GM18517 (cell line): ENCODE data around the gene IFIT1B.
"Not testable (repeated sequence)": the region's sequence is repeated elsewhere in the genome, so short reads cannot be mapped to it uniquely, and the experiment has no call there.

Experiments
- ATAC-seq: cut with Tn5 transposase; IDR thresholded peaks from one replicate; pipeline ENCODE4 v1.9.1; 2021; ENCODE audit warnings: mild to moderate bottlenecking, moderate library complexity; ENCODE audit not compliant: unreplicated experiment

The IFIT1B gene

GRCh38 chr10:89373916-89374711, 3.7 kb upstream of the IFIT1B start:
- no peak for ATAC-seq

DNA sequence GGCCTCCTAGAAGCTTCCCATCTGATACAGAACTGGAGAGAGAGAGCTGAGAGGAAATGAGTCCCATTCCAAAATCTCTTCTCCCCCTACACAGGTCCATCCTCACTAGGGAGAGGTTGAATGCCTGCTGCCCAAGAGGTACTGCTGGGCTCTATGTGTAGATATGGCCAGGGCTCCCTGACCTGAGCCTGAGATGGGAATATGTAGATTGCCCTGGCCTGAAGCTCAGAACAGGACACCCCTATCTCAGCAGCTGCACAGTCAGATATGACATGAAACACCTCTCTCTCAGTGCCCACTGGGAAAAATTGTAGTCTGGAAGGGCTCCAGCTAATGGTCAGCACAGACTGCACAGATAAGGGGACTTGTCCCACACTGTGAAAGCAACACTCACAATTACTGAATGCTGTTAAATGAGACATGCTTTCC, 3.1 kb upstream of the IFIT1B start:
- ATAC-seq: no peak

DNA sequence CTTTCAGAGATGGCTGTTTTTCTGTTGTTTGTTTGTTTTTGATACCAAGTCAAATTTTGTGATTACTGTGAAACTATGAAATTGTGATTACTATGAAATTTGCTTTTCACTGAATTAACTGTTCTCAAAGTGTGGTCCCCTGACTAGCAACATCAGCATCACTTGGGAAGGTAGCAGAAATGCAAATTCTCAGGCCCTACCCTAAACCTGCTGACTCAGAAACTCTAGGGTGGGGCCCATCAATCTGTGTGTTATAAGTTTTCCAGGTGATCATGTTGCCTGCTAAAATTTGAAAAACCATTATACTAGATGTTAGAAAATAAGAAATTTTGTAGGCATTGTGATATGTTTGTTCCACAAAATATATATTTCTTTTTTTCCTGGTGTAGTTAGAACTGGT, 1.2 kb downstream of the IFIT1B start:
- no peak for ATAC-seq

GRCh38 chr10:89382757-89383156, 4.9 kb downstream of the IFIT1B start:
- no peak for ATAC-seq

DNA sequence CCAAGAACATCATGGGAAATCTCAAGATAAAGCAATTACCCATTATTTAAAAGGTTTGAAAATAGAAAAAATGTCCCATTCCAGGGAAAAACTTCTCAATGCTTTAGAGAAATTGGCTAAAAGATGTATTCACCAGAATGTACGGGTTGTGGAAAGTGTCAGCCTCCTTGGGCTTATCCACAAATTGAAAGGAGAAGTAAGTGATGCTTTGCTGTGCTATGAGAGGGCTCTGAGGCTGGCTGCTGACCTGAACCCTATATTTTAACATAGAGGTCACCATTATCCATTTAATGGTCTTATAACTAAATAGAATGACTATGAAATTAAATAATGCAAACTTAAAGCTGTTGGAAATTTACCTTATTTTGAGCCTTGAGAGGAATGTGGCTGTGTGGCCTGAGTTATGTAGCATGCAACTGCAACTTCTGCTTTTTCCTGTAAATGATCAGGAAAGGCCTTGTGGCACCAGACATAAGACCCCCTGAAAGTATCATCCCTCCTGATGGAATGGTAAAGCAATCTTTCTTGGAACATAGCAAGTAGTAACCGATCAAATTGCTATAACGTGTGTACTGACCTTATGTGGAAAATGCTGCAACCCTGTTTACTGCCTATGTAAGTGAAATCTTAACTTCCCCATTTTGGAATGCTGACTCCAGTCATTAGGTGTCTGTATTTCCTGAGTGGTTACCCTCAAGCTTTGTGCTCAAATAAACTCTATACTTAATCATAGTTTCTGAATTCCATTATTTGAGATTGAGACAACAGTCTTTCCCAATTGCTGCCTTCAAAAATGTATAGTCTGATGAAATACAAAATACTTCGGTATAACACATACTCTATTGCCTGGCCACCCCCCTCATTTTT, 6.9 kb downstream of the IFIT1B start:
- no peak for ATAC-seq

DNA sequence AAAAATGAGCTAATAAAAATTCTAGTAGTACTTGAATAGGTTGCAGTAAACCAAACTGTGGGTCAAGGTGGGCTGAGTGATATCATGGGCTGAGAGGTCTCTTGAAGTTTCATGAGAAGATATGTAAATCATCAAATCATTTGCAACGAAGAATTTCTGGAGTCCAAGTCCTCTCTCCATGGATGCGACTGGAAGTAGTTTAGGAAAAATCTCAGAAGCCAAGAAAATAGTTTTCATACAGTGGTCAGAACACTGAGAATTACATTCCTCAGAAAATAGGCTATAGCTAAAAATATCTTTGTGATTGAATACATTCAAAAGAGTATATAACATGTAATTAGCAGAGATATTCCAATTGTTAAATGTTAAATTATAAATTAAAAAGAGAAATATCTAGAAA, 10.9 kb downstream of the IFIT1B start:
- ATAC-seq: no peak

- ATAC-seq: no peak
Observed at GRCh38 chr10:89389254-89389653, 11.4 kb downstream of the IFIT1B start.

DNA sequence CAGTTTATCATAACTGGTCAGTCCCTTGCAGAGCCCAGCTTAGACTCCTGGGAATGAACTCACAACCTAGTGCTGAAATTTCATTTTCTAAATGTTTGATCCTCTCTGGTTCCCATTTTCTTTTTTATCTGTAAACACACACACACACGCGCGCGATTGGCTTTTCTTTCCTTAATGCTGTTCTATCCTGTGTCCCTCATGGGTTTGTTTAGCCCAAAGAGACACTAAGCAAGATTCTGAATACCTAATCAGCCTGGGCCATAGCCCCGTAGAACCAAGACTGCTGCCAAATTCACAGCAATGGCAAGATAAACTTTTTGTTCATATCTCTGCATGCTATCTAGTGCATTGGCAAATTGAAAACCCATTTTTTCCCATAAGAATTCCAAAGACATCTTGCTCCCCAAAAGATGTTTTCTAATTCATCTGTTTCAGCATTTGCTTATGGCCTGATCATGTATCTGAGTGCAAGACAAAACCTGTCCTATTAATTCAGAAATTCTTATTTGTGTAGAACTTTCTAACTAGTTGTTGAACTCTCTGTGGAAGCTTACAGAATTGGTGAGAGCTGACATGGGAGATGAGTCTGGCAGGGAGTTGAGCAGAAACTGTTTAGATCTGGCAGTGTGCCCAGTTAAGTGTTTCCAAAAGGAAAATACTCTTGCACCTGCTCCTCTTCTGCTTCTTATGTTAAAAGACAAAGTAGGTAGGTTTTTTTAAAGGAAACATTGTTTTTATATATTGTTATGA, 12.8 kb downstream of the IFIT1B start:
- ATAC-seq: no peak

GRCh38 chr10:89391226-89391576, 13.3 kb downstream of the IFIT1B start:
- ATAC-seq: not testable (repeated sequence)

DNA sequence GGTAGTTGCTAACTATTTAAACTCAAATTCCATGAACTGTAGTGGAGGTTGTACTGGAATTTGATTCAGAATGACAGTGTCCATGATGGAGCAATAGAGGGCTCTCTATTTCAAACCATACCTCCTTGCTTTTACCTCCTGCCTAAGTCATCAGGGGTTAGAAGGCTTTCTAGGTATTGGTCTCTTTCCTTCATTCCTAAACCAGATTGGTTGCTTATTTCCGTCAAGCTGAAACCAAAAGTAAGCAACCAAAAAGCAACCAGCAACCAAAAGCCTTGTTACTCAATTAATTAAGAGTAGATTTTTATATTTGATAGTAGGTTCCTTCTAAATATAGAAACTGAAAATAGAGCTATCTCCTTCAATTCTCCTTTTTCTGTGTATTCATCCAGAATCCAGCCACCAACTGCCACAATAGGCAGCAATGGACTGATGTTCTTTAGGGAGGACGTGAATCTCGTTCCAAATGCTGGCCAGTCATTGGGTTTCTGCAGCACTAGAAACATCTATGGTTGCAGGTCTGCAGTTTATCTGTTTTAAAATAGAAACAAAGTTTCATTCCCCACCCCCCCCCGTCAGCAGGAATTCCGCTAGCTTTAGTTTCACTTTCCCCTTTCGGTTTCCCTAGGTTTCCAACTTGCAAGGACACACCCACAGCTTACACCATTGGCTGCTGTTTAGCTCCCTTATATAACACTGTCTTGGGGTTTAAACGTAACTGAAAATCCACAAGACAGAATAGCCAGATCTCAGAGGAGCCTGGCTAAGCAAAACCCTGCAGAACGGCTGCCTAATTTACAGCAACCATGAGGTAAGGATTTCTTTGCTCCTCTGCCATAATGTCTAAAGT, 14.3 kb downstream of the IFIT1B start, which contains the start of gene IFIT1:
Gene IFIT1 (plus strand): TSS at position 717 of the 850 bp plus-strand sequence. CDS start 90 bp downstream, at position 807.
- peak; percentile 64 for ATAC-seq

DNA sequence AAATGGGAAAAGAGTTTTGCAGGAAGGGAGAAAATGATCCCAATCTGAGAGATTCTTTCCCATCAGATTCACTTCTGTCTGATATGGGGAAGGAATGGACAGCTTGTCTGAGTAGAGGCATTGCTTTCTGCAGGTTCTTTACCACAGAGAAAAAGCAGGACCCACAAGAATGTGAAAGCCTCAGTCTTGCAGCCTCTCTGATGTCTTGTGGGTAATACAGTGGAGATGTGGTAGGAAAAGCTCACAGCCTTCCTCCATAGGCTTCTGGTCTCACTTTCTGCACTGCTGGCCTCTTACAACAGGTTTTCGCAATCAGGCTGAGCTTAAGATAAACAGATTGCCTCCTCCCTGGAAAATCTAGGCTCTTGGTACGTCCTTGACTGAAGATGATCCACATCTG, 15.1 kb downstream of the IFIT1B start:
- peak; percentile 28 for ATAC-seq

- no peak for ATAC-seq
Observed at GRCh38 chr10:89393898-89394297, 16.0 kb downstream of the IFIT1B start.

GRCh38 chr10:89395141-89395540, 17.3 kb downstream of the IFIT1B start:
- ATAC-seq: no peak

- no peak for ATAC-seq
Observed at GRCh38 chr10:89398003-89398749, 20.3 kb downstream of the IFIT1B start.

DNA sequence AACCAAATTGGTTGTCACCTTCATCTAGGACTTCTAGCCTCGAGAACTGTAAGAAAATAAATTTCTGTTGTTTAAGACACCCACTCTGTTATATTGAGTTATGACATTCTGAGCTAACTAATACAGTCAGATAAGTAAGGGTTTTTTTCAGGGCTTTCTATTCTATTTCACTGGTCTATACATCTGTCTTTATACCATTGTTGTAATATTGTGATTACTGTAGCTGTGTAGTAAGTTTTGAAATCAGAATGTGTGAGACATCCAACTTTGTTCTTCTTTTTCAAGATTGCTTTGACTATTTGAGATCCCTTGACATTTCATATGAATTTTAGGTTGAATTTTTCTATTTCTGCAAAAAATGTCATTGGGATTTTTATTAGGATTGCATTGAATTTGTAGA, 22.1 kb downstream of the IFIT1B start:
- no peak for ATAC-seq

- ATAC-seq: no peak
Observed at GRCh38 chr10:89403043-89403442, 25.2 kb downstream of the IFIT1B start.

GRCh38 chr10:89404104-89405047, 26.5 kb downstream of the IFIT1B start:
- ATAC-seq: no peak

DNA sequence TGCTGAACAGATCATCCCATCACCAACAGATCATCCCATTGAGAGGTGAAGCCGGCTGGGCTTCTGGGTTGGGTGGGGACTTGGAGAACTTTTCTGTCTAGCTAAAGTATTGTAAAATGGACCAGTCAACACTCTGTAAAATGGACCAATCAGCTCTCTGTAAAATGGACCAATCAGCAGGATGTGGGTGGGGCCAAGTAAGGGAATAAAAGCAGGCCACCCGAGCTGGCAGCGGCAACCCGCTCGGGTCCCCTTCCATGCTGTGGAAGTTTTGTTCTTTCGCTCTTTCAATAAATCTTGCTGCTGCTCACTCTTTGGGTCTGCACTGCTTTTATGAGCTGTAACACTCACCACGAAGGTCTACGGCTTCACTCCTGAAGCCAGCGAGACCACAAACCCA, 28.3 kb downstream of the IFIT1B start:
- ATAC-seq: not testable (repeated sequence)
